Omental fat pad (tissue), 4 donors: ENCODE data around the gene HPCAL1. TPM values are rescaled to one million over a fixed set of nuclear protein-coding genes. Genes with fewer than 3 reads are reported as not detected.

Experiments
- ATAC-seq: fragments of 150-250 bp; one replicate; pipeline ENCODE4 v1.9.1; 2016; ENCODE audit warnings: mild to moderate bottlenecking, moderate library complexity; ENCODE audit not compliant: low FRiP score
- DNase-seq: peaks from one replicate; pipeline ENCODE4 v3.0.0-alpha.2; 2019; ENCODE audit warnings: low spot score
- total RNA-seq, 4 donors: library from RNA; depleted of rRNA; stranded (reverse); fragments of >200 nt; gene quantifications; one replicate each; pipeline ENCODE4 v1.1.0, GENCODE V29; 2016
- TF ChIP-seq, protein P1 (sequence below), 3 donors: fragments of 450-650 bp; IDR thresholded peaks; one replicate each; pipeline ENCODE4 v1.5.1; 2016 to 2017; ENCODE audit warnings: antibody characterized with exemption in 3 of 3, mild to moderate bottlenecking in 3 of 3, moderate library complexity in 2 of 3

Gene HPCAL1
- total RNA-seq, 4 donors from 2014 or later = 51.8 to 75.8 (median 67.8) TPM

DNA sequence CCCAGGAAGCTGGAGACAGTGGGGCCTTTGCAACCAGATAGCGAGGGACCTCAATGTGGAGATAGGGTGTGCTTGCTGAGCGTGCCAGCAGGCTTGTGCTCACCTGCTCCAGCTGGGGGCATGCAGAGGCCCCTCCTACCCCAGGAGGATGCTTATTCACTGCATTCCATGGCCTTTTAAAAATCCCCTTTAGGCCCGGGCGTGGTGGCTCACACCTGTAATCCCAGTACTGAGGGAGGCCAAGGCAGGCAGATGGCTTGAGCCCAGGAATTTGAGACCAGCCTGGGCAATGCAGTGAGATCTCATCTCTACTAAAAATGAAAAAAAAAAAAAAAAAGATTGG is 90.9 kb downstream of the HPCAL1 start:
- ATAC-seq (no peak), DNase-seq (no peak)
- TF ChIP-seq, protein P1, sequence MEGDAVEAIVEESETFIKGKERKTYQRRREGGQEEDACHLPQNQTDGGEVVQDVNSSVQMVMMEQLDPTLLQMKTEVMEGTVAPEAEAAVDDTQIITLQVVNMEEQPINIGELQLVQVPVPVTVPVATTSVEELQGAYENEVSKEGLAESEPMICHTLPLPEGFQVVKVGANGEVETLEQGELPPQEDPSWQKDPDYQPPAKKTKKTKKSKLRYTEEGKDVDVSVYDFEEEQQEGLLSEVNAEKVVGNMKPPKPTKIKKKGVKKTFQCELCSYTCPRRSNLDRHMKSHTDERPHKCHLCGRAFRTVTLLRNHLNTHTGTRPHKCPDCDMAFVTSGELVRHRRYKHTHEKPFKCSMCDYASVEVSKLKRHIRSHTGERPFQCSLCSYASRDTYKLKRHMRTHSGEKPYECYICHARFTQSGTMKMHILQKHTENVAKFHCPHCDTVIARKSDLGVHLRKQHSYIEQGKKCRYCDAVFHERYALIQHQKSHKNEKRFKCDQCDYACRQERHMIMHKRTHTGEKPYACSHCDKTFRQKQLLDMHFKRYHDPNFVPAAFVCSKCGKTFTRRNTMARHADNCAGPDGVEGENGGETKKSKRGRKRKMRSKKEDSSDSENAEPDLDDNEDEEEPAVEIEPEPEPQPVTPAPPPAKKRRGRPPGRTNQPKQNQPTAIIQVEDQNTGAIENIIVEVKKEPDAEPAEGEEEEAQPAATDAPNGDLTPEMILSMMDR (IDR thresholded peaks at IDR 0.05) = no peak

DNA sequence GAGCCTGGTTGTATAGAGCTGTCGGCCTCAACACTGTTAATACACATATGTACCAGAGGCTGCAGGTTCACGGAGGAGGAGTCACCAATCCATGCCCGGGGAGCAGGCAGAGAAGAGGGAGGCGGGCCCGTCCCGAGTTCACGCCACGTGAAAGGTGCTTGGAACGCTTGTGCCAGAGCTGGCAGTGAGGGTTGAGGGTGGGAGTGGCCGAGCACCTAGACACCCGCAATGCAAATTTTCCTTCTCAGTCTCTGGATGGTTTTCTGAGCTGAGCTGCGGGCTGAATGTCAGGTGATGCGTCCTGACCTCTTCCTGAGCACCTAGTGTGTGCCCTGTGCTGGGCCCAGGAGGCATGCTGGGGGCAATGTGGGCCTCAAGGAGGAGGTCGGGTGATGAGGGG is 93.2 kb downstream of the HPCAL1 start:
- TF ChIP-seq, protein P1 (IDR thresholded peaks at IDR 0.05) = no peak
- DNase-seq (no peak), ATAC-seq (no peak)

DNA sequence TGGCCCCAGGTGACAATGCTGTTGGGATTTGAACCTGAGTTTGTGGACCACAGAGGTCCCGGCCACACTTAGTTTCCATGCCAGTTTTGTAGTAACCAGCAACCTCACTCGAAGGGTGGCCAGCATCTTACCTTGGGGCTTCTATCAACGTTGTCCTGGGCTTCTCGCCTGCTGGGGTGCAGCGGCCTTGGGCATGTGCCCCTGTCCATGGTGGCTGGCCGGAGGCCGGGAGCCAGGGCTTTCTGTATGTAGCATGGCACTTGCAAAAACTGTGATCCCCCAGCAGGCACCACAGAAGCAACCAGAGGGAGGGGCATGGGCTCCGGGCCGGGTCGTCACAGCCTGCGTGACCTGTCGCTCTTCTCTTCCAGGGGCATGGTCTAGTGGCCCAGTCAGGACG is 93.8 kb downstream of the HPCAL1 start:
- no peak for ATAC-seq
- DNase-seq = no peak
- TF ChIP-seq, protein P1 (IDR thresholded peaks at IDR 0.05) = no peak

DNA sequence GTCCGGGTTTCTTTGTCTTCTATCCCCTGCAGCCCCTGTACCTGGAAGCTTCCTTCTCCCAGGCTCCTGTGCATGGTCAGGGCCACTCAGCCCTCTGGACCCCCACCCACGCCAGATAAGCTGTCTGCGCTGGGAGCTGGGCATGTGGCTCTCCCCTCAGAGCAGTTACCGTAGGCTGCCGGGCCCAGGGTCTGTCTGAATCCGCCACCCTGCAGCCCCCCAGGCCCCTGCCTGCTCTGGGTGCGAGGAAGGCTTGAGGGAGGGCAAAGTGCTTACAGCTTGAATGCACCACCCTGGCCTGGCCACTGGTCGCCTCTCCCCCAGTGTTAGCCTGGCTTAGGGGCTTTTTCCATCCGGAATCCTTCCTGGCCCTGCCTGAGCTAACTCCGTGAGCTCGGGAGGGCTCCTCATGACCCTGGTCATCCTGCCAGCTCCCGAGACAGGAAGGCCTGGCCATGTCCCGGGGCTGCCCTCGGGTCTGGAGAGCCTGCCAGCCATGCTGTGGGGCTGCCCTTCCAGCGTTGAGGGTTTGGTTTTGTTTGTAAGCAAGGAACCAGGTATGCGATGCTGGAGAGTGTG is 94.7 kb downstream of the HPCAL1 start:
- no peak for DNase-seq
- TF ChIP-seq, protein P1 (IDR thresholded peaks at IDR 0.05) = no peak
- ATAC-seq = no peak

DNA sequence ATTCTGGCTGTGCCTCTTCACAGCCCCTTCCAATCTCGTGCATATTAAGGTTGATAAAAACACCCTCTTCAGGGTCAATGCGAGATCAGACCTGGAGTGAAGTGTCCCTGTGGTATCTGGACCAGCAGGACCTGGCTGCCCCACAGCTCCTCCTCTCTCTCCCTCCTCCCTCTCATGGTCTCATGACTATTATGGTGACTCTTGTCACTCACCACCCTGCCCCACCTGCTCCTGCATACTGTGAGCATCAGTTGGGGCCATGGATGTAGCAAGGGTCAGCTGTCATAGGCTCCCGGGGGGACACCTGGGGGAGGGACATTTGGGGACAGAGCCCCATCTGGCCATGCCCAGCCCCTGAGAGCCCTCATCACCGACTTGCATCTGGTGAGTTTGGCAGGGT is 95.2 kb downstream of the HPCAL1 start:
- no peak for ATAC-seq
- TF ChIP-seq, protein P1 (IDR thresholded peaks at IDR 0.05) = no peak
- no peak for DNase-seq

DNA sequence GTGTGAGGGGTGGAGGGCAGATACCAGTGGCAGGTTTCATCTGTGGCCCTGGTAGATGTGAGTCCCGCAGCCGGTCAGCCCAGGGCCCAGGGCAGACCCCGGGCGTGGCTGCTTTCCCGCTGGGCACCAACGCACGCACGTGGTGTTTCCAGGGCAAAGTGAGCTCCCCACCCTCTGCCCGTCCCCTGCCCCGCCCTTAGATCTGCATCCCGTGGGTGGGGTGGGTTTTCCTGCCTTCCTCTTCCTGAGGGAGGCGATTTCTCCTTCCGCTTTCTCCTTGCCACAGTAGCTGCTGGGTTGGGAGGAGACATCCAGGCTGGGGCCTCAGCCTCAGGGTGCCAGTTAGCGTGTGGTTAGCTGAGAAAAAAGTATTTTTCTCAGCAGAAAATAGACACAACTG is 95.8 kb downstream of the HPCAL1 start:
- DNase-seq = no peak
- TF ChIP-seq, protein P1 (IDR thresholded peaks at IDR 0.05) = no peak
- ATAC-seq = no peak

DNA sequence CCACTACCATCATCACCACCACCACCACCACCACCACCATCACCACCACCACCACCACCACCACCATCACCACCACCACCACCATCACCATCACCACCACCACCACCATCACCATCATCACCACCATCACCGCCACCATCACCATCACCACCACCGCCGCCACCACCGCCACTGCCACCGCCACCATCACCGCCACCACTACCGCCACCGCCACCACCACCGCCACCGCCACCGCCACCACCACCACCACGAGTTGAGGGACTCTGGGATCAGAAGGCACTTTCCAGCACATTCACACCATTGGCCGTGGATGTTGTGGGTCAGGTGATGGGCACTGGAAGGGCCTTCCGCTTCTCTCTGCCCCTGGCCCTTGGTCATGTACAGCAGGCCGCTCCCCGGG is 96.7 kb downstream of the HPCAL1 start:
- TF ChIP-seq, protein P1 (IDR thresholded peaks at IDR 0.05) = no peak
- ATAC-seq (no peak), DNase-seq (no peak)
